NCI-H1694 treated with DMSO at 0.1 percent for 48 hours (cell line): ENCODE measurements around the gene GNRH2.
"Not testable (repeated sequence)": the region's sequence is repeated elsewhere in the genome, so short reads cannot be mapped to it uniquely, and the experiment has no call there.

ENCODE experiments used
- DNase-seq: peaks from one replicate; lab custom pipeline; 2025; lab: John Stamatoyannopoulos, UW

The GNRH2 gene

GRCh38 chr20:3042625-3043024 lies 797 bp upstream of the GNRH2 start:
- DNase-seq, result no peak

DNA sequence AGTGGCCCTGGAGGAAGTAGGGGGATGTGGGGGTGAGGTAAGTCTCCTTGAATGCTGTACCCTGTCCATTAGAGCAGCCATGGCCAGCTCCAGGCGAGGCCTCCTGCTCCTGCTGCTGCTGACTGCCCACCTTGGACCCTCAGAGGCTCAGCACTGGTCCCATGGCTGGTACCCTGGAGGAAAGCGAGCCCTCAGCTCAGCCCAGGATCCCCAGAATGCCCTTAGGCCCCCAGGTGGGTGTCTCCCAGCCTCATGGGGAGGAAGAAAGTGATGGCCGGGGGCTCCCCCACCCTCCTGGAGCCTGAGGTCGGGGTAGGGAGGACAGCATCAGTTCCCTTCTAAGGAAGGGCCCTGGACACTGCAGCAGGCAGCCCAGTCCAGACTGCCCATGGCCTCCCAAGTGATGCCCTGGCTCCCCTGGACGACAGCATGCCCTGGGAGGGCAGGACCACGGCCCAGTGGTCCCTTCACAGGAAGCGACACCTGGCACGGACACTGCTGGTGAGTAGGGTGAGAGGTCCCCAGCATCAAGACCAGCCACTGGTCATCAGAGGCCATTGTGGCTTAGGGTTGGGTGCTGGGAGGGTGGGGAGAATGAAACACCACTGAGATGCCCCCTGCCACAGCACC lies 1.0 kb downstream of the GNRH2 start:
- DNase-seq, result no peak

- DNase-seq, result peak; percentile 57
These were observed 1.8 kb downstream of the GNRH2 start for GRCh38 chr20:3045042-3045815.

DNA sequence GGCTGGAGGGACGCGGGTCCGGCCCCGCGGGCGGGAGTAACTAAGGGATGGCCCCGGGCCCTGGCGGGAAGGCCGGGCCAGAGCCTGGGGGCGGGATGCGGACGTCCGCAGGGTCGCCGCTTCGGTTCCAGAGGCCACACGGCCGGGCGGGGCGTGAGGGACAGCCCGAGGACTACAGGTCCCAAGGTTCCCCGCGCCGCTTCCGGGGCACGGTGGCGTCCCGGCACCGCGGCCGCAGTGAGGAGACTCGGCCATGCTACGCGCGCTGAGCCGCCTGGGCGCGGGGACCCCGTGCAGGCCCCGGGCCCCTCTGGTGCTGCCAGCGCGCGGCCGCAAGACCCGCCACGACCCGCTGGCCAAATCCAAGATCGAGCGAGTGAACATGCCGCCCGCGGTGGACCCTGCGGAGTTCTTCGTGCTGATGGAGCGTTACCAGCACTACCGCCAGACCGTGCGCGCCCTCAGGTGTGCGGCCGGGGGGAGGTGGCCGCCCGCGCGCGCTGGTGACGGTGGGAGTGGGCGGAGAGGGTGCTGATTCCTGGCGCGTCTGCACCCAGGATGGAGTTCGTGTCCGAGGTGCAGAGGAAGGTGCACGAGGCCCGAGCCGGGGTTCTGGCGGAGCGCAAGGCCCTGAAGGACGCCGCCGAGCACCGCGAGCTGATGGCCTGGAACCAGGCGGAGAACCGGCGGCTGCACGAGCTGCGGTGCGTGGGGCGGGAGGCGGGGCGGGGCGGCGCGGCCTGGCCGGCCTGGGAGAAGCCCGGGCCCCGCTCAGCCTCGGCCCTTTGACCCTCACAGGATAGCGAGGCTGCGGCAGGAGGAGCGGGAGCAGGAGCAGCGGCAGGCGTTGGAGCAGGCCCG lies 2.6 kb downstream of the GNRH2 start, which contains the start of gene MRPS26:
Gene MRPS26 (plus strand): TSS at position 237 of the 861 bp plus-strand sequence. CDS start 17 bp downstream, at position 254.
- DNase-seq, result peak; percentile 58

DNA sequence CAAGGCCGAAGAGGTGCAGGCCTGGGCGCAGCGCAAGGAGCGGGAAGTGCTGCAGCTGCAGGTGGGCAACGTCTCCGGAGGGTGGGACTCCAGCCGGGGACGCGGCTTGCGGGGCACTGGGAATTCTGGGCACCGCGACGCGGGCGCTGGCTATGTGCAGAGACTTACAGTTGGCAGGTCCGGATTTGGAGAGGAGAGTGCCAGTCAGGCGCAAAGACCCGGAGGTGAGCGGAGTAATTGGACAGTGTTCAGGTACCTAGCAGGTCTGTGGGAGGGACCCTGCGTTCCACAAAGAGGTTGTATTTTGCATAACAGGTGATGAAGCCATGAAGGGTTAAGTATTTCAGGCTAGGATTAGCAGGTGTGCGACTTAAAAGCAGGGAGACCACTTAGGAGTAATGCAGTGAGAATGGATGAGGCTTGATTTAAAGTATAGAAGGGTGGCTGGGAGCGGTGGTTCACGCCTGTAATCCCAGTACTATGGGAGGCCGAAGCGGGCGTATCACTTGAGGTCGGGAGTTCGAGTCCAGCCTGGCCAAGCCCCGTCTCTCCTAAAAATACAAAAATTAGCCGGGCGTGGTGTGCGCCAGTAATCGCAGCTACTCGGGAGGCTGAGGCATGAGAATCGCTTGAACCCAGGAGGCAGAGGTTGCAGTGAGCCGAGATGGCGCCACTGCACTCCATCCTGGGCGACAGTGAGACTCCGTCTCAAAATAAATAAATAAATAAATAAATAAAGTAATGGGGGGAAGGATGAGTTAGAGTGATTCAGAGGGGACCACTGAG lies 3.4 kb downstream of the GNRH2 start:
- DNase-seq, result no peak

DNA sequence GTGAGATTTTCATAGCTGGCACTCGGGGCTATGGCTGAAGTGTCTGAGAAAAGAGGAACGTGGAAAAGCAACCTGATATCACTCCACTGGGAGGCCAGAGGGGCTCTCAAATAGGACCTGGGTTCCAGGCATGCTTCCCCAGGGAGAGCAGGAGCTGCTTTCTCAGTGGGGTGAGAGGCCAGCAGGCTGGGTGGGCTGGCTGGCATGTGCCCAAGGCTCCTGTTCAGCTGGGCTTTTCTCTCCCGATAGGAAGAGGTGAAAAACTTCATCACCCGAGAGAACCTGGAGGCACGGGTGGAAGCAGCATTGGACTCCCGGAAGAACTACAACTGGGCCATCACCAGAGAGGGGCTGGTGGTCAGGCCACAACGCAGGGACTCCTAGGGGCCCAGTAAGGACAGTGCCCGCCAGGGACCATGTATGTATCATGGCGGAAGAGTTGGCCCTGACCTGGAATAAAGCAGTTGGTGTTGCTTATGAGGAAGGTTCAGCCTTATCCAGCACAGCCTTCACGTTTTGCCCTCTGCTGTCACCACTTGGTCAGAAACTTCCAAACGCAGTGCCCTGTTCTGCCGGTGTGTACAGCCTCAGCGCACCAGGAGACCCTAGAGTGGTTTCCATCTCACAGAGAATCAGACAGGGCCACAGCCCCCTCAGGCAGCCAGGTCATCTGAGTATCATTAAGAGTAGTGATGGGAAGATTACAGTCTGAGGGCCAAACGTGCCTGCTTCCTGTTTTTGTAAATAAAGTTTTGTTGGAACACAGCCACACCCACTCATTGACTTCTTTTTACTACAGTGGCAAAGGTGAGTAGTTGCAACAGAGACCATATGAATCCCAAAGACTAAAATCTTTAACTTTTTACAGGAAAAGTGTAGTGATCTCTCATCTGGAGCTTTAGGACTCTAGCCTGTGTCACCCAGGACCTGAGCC lies 4.3 kb downstream of the GNRH2 start:
- no peak for DNase-seq

GRCh38 chr20:3051385-3052019 lies 8.1 kb downstream of the GNRH2 start:
- no peak for DNase-seq

- DNase-seq, result no peak
These were observed 16.1 kb downstream of the GNRH2 start for GRCh38 chr20:3059489-3059888.

DNA sequence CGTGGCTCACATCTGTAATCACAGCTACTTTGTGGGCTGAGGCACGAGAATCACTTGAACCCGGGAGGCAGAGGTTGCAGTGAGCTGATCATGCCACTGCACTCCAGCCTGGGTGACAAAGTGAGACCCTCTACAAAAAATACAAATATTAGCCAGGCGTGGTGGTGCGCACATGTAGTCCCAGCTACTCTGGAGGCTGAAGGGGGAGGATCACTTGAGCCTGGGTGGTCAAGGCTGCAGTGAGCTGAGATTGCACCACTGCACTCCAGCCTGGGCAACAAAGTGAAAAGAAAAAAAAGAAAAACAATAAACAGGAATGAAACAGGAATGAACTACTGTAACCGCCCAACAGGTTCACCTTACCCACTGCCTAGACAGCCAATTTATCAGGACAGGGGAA lies 20.7 kb downstream of the GNRH2 start:
- DNase-seq, result not testable (repeated sequence)

- DNase-seq, result no peak
These were observed 24.0 kb downstream of the GNRH2 start for GRCh38 chr20:3067139-3068014.

GRCh38 chr20:3068075-3068474 lies 24.7 kb downstream of the GNRH2 start:
- no peak for DNase-seq

DNA sequence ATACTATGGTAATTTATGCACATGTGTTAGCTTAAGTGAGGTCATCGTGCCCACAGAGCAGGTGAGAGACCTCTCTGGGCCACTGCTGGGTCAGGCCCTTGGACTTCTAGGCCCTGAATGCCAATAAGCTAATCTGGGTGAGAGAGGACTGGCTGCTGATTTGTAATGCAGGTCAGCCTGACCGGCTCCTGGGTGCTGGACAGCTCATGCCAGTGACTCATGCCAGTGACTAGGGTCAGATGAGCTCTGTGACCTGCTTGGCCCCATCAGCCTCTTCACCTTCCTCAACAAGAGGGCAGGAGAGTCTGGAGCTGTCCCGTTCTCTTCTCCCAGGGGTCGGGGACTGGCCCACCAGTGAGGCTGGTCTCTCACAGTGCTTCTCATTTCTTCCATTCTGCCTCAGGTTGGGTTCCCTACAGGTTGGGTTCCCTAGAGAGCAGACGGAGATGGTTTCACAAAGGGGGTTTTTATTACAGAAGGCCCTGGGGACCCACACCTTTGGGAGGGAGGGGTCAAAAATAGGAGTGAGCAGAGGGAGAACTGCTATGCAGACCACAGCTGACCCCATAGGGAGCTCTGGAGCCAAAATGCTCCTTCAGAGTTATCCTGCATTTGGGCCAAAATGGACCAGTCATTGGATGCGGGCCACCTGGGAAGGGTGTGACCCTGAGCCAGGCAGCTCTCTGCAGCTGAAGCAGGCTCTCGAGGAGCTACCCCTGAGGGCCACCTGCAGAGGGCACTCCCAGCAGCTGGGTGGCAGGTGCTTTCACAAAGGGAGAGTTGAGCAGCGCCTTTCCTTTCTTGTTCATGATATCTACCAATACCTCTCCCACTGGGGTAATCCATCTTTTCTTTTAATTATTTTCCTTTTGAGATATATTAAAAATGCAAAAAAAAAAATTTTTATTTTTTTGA lies 25.8 kb downstream of the GNRH2 start:
- no peak for DNase-seq

GRCh38 chr20:3070725-3071124 lies 27.3 kb downstream of the GNRH2 start:
- DNase-seq, result no peak

DNA sequence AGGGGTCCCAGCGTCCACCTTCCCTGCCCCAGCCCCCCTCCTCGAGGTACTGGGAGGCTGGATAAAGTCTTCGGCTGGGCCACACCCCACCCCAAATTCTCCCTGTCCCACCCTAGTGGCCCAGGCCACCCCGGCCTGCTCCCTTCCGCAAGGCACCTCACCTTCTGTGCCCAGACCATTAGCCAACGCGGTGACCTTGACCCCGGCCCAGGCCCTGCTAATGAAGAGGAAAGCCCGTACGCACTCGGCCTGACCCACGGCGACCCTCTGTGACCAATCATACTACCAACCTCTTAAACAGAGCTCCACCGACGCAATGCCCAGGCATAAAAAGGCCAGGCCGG lies 27.8 kb downstream of the GNRH2 start:
- no peak for DNase-seq

- DNase-seq, result no peak
These were observed 28.4 kb downstream of the GNRH2 start, which contains the start of gene OXT for GRCh38 chr20:3071610-3072529. OXT (plus strand) TSS chr20:3071620; CDS start chr20:3071656, 36 bp downstream.

DNA sequence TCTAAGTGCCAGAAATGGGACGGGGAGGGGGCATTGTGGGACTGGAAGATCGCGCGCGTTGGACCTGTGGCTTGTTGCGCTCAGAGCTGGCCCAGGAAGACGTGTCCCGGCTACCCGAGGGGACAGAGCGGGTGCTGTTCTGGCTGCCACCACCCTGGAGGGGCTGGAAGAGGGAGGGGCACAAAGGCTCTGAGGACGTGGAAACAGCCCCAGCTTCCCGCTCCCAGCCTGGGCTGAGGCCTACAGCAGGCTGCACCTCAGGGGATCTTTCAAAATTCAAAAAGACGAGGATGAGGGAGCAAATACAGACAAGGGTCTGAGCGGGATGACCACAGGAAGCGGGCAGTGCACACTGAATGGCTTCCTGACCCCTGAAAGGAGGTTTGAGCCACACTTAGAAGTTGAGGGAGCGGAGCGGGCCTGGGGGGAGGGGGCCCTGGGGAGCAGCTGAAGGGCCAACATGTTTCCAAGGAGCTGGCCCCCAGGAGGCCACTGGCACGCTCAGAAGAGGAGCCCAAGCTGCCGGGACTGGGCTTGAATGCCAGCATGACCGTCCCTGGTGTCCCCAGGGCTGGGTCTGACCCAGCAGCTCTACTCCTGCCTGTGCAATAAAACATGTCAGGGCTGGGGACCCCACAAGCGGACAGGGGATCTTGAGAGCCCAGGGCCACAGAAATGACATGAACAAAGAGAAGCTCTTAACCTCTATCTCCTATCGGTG lies 29.3 kb downstream of the GNRH2 start:
- no peak for DNase-seq
